GM21381 (cell line): ENCODE data around the gene SYNGR3.
"Not testable (repeated sequence)": the region's sequence is repeated elsewhere in the genome, so short reads cannot be mapped to it uniquely, and the experiment has no call there.

Source experiments
- ATAC-seq: cut with Tn5 transposase; IDR thresholded peaks from one replicate; pipeline ENCODE4 v1.9.1; 2021; ENCODE audit warnings: mild to moderate bottlenecking, moderate library complexity; ENCODE audit not compliant: unreplicated experiment

SYNGR3 gene

GRCh38 chr16:1989209-1990100 lies at the start of gene SYNGR3:
Gene SYNGR3 (plus strand): TSS chr16:1989970. CDS start chr16:1990103, 133 bp downstream.
- no peak for ATAC-seq

GRCh38 chr16:1940273-1941161 lies 49.3 kb upstream of the SYNGR3 start:
- ATAC-seq, result no peak

- no peak for ATAC-seq
These were observed 48.4 kb upstream of the SYNGR3 start for GRCh38 chr16:1941162-1942046.

- ATAC-seq, result no peak
These were observed 47.5 kb upstream of the SYNGR3 start for GRCh38 chr16:1942047-1942809.

GRCh38 chr16:1942810-1943726 lies 46.7 kb upstream of the SYNGR3 start, which contains the start of gene MSRB1:
Gene MSRB1 (minus strand): TSS chr16:1943199. CDS start chr16:1943156, 43 bp downstream.
- ATAC-seq, result peak; percentile 91

GRCh38 chr16:1944612-1945199 lies 45.1 kb upstream of the SYNGR3 start:
- no peak for ATAC-seq

- no peak for ATAC-seq
These were observed 44.0 kb upstream of the SYNGR3 start for GRCh38 chr16:1945559-1946391.

- no peak for ATAC-seq
These were observed 43.0 kb upstream of the SYNGR3 start for GRCh38 chr16:1946495-1947368.

- ATAC-seq, result no peak
These were observed 42.5 kb upstream of the SYNGR3 start for GRCh38 chr16:1947369-1947670.

- ATAC-seq, result no peak
These were observed 40.3 kb upstream of the SYNGR3 start for GRCh38 chr16:1949507-1949906.

GRCh38 chr16:1950047-1950446 lies 39.7 kb upstream of the SYNGR3 start:
- no peak for ATAC-seq

- ATAC-seq, result no peak
These were observed 39.2 kb upstream of the SYNGR3 start for GRCh38 chr16:1950559-1950958.

GRCh38 chr16:1953734-1954133 lies 36.0 kb upstream of the SYNGR3 start:
- no peak for ATAC-seq

- not testable (repeated sequence) for ATAC-seq
These were observed 32.2 kb upstream of the SYNGR3 start for GRCh38 chr16:1957434-1958142.

GRCh38 chr16:1958143-1958491 lies 31.7 kb upstream of the SYNGR3 start:
- ATAC-seq, result not testable (repeated sequence)

GRCh38 chr16:1958715-1959268 lies 31.0 kb upstream of the SYNGR3 start:
- peak; percentile 3 for ATAC-seq
